ENCODE measurements around the gene SUPT4H1.
A peak's percentile ranks its signal among the peaks of the same experiment; 100 is the strongest.

The SUPT4H1 gene

GRCh38 chr17:58379511-58379824 lies 27.5 kb upstream of the SUPT4H1 start:
- Histone ChIP-seq H3K9me3 (ENCODE audit: control insufficient read depth in 1 of 2, low read length in 2 of 2) (no peaks in the 10 kb centered on the region), H3K27me3 (ENCODE audit: low read depth, low read length) (no peaks in the 10 kb centered on the region), H3K27ac (ENCODE audit: low read length) (no peak overlapping the region), H3K4me1 (ENCODE audit: control insufficient read depth in 1 of 2, insufficient read depth in 2 of 2, low read length in 2 of 2) (peaks cover 4 to 8% of the 10 kb centered on the region in 2 donors), H3K4me3 (ENCODE audit: low read depth in 1 of 2, low read length in 2 of 2) (no peak overlapping the region), H3K36me3 (ENCODE audit: control insufficient read depth in 1 of 2, insufficient read depth in 2 of 2, low read length in 2 of 2) (no peaks in the 10 kb centered on the region)

- Histone ChIP-seq H3K4me1 (ENCODE audit: control insufficient read depth in 1 of 2, insufficient read depth in 2 of 2, low read length in 2 of 2) (peaks cover 4 to 8% of the 10 kb centered on the region in 2 donors), H3K27me3 (ENCODE audit: low read depth, low read length) (no peaks in the 10 kb centered on the region), H3K27ac (ENCODE audit: low read length) (no peak overlapping the region), H3K36me3 (ENCODE audit: control insufficient read depth in 1 of 2, insufficient read depth in 2 of 2, low read length in 2 of 2) (no peaks in the 10 kb centered on the region), H3K4me3 (ENCODE audit: low read depth in 1 of 2, low read length in 2 of 2) (no peak overlapping the region), H3K9me3 (ENCODE audit: control insufficient read depth in 1 of 2, low read length in 2 of 2) (no peaks in the 10 kb centered on the region)
Observed at GRCh38 chr17:58378733-58379510, 26.9 kb upstream of the SUPT4H1 start.

- H3K36me3 ChIP-seq (ENCODE audit: control insufficient read depth in 1 of 2, insufficient read depth in 2 of 2, low read length in 2 of 2) = no peaks in the 10 kb centered on the region
- H3K9me3 ChIP-seq (ENCODE audit: control insufficient read depth in 1 of 2, low read length in 2 of 2) = no peaks in the 10 kb centered on the region
- no peak overlapping the region for H3K4me3 ChIP-seq (ENCODE audit: low read depth in 1 of 2, low read length in 2 of 2)
- H3K4me1 ChIP-seq (ENCODE audit: control insufficient read depth in 1 of 2, insufficient read depth in 2 of 2, low read length in 2 of 2) = peaks cover 3 to 8% of the 10 kb centered on the region in 2 donors
- no peak overlapping the region for H3K27ac ChIP-seq (ENCODE audit: low read length)
- H3K27me3 ChIP-seq (ENCODE audit: low read depth, low read length) = no peaks in the 10 kb centered on the region
Observed at GRCh38 chr17:58377661-58378060, 25.7 kb upstream of the SUPT4H1 start.

- Histone ChIP-seq H3K27ac (ENCODE audit: low read length) (no peak overlapping the region), H3K4me3 (ENCODE audit: low read depth in 1 of 2, low read length in 2 of 2) (no peak overlapping the region), H3K36me3 (ENCODE audit: control insufficient read depth in 1 of 2, insufficient read depth in 2 of 2, low read length in 2 of 2) (no peaks in the 10 kb centered on the region), H3K27me3 (ENCODE audit: low read depth, low read length) (no peaks in the 10 kb centered on the region), H3K4me1 (ENCODE audit: control insufficient read depth in 1 of 2, insufficient read depth in 2 of 2, low read length in 2 of 2) (peaks cover 0 to 8% of the 10 kb centered on the region in 2 donors), H3K9me3 (ENCODE audit: control insufficient read depth in 1 of 2, low read length in 2 of 2) (no peaks in the 10 kb centered on the region)
Observed at GRCh38 chr17:58377093-58377601, 25.1 kb upstream of the SUPT4H1 start.

GRCh38 chr17:58376472-58377000 lies 24.5 kb upstream of the SUPT4H1 start:
- peaks cover 0 to 5% of the 10 kb centered on the region in 2 donors for H3K4me1 ChIP-seq (ENCODE audit: control insufficient read depth in 1 of 2, insufficient read depth in 2 of 2, low read length in 2 of 2)
- H3K9me3 ChIP-seq (ENCODE audit: control insufficient read depth in 1 of 2, low read length in 2 of 2) = no peaks in the 10 kb centered on the region
- no peak overlapping the region for H3K4me3 ChIP-seq (ENCODE audit: low read depth in 1 of 2, low read length in 2 of 2)
- no peak overlapping the region for H3K27ac ChIP-seq (ENCODE audit: low read length)
- no peaks in the 10 kb centered on the region for H3K27me3 ChIP-seq (ENCODE audit: low read depth, low read length)
- no peaks in the 10 kb centered on the region for H3K36me3 ChIP-seq (ENCODE audit: control insufficient read depth in 1 of 2, insufficient read depth in 2 of 2, low read length in 2 of 2)

- Histone ChIP-seq H3K27ac (ENCODE audit: low read length) (peak overlapping the region; percentile 32), H3K4me1 (ENCODE audit: control insufficient read depth in 1 of 2, insufficient read depth in 2 of 2, low read length in 2 of 2) (peaks cover 0 to 5% of the 10 kb centered on the region in 2 donors), H3K4me3 (ENCODE audit: low read depth in 1 of 2, low read length in 2 of 2) (no peak overlapping the region), H3K27me3 (ENCODE audit: low read depth, low read length) (no peaks in the 10 kb centered on the region), H3K9me3 (ENCODE audit: control insufficient read depth in 1 of 2, low read length in 2 of 2) (no peaks in the 10 kb centered on the region), H3K36me3 (ENCODE audit: control insufficient read depth in 1 of 2, insufficient read depth in 2 of 2, low read length in 2 of 2) (no peaks in the 10 kb centered on the region)
Observed at GRCh38 chr17:58375811-58376210, 23.8 kb upstream of the SUPT4H1 start.

GRCh38 chr17:58375256-58375655 lies 23.3 kb upstream of the SUPT4H1 start:
- Histone ChIP-seq H3K4me3 (ENCODE audit: low read depth in 1 of 2, low read length in 2 of 2) (no peak overlapping the region), H3K27ac (ENCODE audit: low read length) (peak overlapping the region; percentile 32), H3K27me3 (ENCODE audit: low read depth, low read length) (no peaks in the 10 kb centered on the region), H3K36me3 (ENCODE audit: control insufficient read depth in 1 of 2, insufficient read depth in 2 of 2, low read length in 2 of 2) (no peaks in the 10 kb centered on the region), H3K9me3 (ENCODE audit: control insufficient read depth in 1 of 2, low read length in 2 of 2) (no peaks in the 10 kb centered on the region), H3K4me1 (ENCODE audit: control insufficient read depth in 1 of 2, insufficient read depth in 2 of 2, low read length in 2 of 2) (peaks cover 0 to 5% of the 10 kb centered on the region in 2 donors)

GRCh38 chr17:58373923-58374322 lies 21.9 kb upstream of the SUPT4H1 start:
- Histone ChIP-seq H3K36me3 (ENCODE audit: control insufficient read depth in 1 of 2, insufficient read depth in 2 of 2, low read length in 2 of 2) (no peaks in the 10 kb centered on the region), H3K9me3 (ENCODE audit: control insufficient read depth in 1 of 2, low read length in 2 of 2) (no peaks in the 10 kb centered on the region), H3K27me3 (ENCODE audit: low read depth, low read length) (no peaks in the 10 kb centered on the region), H3K4me1 (ENCODE audit: control insufficient read depth in 1 of 2, insufficient read depth in 2 of 2, low read length in 2 of 2) (peaks cover 0 to 5% of the 10 kb centered on the region in 2 donors), H3K4me3 (ENCODE audit: low read depth in 1 of 2, low read length in 2 of 2) (no peak overlapping the region), H3K27ac (ENCODE audit: low read length) (no peak overlapping the region)

- H3K27ac ChIP-seq (ENCODE audit: low read length) = no peak overlapping the region
- no peak overlapping the region for H3K4me3 ChIP-seq (ENCODE audit: low read depth in 1 of 2, low read length in 2 of 2)
- no peaks in the 10 kb centered on the region for H3K9me3 ChIP-seq (ENCODE audit: control insufficient read depth in 1 of 2, low read length in 2 of 2)
- H3K27me3 ChIP-seq (ENCODE audit: low read depth, low read length) = no peaks in the 10 kb centered on the region
- H3K36me3 ChIP-seq (ENCODE audit: control insufficient read depth in 1 of 2, insufficient read depth in 2 of 2, low read length in 2 of 2) = no peaks in the 10 kb centered on the region
- H3K4me1 ChIP-seq (ENCODE audit: control insufficient read depth in 1 of 2, insufficient read depth in 2 of 2, low read length in 2 of 2) = peaks cover 0 to 5% of the 10 kb centered on the region in 2 donors
Observed at GRCh38 chr17:58373003-58373402, 21.0 kb upstream of the SUPT4H1 start.

GRCh38 chr17:58371300-58371950 lies 19.4 kb upstream of the SUPT4H1 start:
- H3K27me3 ChIP-seq (ENCODE audit: low read depth, low read length) = no peaks in the 10 kb centered on the region
- H3K4me3 ChIP-seq (ENCODE audit: low read depth in 1 of 2, low read length in 2 of 2) = no peak overlapping the region
- no peak overlapping the region for H3K27ac ChIP-seq (ENCODE audit: low read length)
- H3K9me3 ChIP-seq (ENCODE audit: control insufficient read depth in 1 of 2, low read length in 2 of 2) = no peaks in the 10 kb centered on the region
- H3K4me1 ChIP-seq (ENCODE audit: control insufficient read depth in 1 of 2, insufficient read depth in 2 of 2, low read length in 2 of 2) = peaks cover 0 to 5% of the 10 kb centered on the region in 2 donors
- no peaks in the 10 kb centered on the region for H3K36me3 ChIP-seq (ENCODE audit: control insufficient read depth in 1 of 2, insufficient read depth in 2 of 2, low read length in 2 of 2)

GRCh38 chr17:58370716-58371115 lies 18.7 kb upstream of the SUPT4H1 start:
- Histone ChIP-seq H3K4me1 (ENCODE audit: control insufficient read depth in 1 of 2, insufficient read depth in 2 of 2, low read length in 2 of 2) (peaks cover 0 to 9% of the 10 kb centered on the region in 2 donors), H3K27me3 (ENCODE audit: low read depth, low read length) (no peaks in the 10 kb centered on the region), H3K9me3 (ENCODE audit: control insufficient read depth in 1 of 2, low read length in 2 of 2) (no peaks in the 10 kb centered on the region), H3K27ac (ENCODE audit: low read length) (no peak overlapping the region), H3K36me3 (ENCODE audit: control insufficient read depth in 1 of 2, insufficient read depth in 2 of 2, low read length in 2 of 2) (no peaks in the 10 kb centered on the region), H3K4me3 (ENCODE audit: low read depth in 1 of 2, low read length in 2 of 2) (no peak overlapping the region)
